Rectal smooth muscle tissue (tissue), 1 donor: ENCODE measurements around the gene ZNF584.
A peak's percentile ranks its signal among the peaks of the same experiment; 100 is the strongest.
"Not testable (repeated sequence)": the region's sequence is repeated elsewhere in the genome, so short reads cannot be mapped to it uniquely, and the experiment has no call there.

Experiments used
- H3K27ac ChIP-seq: one replicate; pipeline ENCODE4 v1.7.0; 2013; ENCODE audit warnings: low read depth, low read length, inconsistent platforms
- H3K27me3 ChIP-seq: one replicate; pipeline ENCODE4 v1.7.0; 2013; ENCODE audit warnings: low read length; ENCODE audit not compliant: control insufficient read depth, insufficient read depth
- H3K36me3 ChIP-seq: one replicate; pipeline ENCODE4 v1.7.0; 2013; ENCODE audit warnings: low read length; ENCODE audit not compliant: control insufficient read depth, insufficient read depth
- H3K4me1 ChIP-seq: one replicate; pipeline ENCODE4 v1.7.0; 2013; ENCODE audit warnings: low read length; ENCODE audit not compliant: control insufficient read depth, insufficient read depth
- H3K4me3 ChIP-seq: one replicate; pipeline ENCODE4 v1.7.0; 2013; ENCODE audit warnings: low read length
- H3K9ac ChIP-seq: one replicate; pipeline ENCODE4 v1.7.0; 2013; ENCODE audit warnings: low read length

Gene ZNF584

GRCh38 chr19:58439576-58440554, 31.4 kb downstream of the ZNF584 start, which contains the start of gene ZNF132:
Gene ZNF132, minus strand, starts transcription at chr19:58440153. Its CDS starts 332 bp downstream, at chr19:58439821.
- peak within 1 kb of the TSS; percentile 27 for H3K9ac ChIP-seq
- H3K4me1 ChIP-seq = peaks cover 5% of the 10 kb centered on the region
- peak within 1 kb of the TSS; percentile 82 for H3K4me3 ChIP-seq
- H3K27me3 ChIP-seq = no peaks in the 10 kb centered on the region
- H3K36me3 ChIP-seq = peaks cover 23% of the 10 kb centered on the region
- peak within 1 kb of the TSS; percentile 76 for H3K27ac ChIP-seq

GRCh38 chr19:58440556-58440955, 32.1 kb downstream of the ZNF584 start:
- Histone ChIP-seq H3K9ac (peak overlapping the region; percentile 27), H3K4me3 (peak overlapping the region; percentile 82), H3K27me3 (no peaks in the 10 kb centered on the region), H3K27ac (peak overlapping the region; percentile 76), H3K36me3 (peaks cover 16% of the 10 kb centered on the region), H3K4me1 (peaks cover 5% of the 10 kb centered on the region)

GRCh38 chr19:58442986-58443385, 34.5 kb downstream of the ZNF584 start:
- H3K27me3 ChIP-seq, H3K27ac ChIP-seq: not testable (repeated sequence)

GRCh38 chr19:58448860-58449259, 40.4 kb downstream of the ZNF584 start:
- not testable (repeated sequence) for H3K36me3 ChIP-seq, H3K4me1 ChIP-seq, H3K4me3 ChIP-seq, H3K27me3 ChIP-seq, H3K9ac ChIP-seq, H3K27ac ChIP-seq

More at GRCh38 chr19:58442986-58443385, 34.5 kb downstream of the ZNF584 start:
- H3K4me1 ChIP-seq, H3K36me3 ChIP-seq, H3K9ac ChIP-seq, H3K4me3 ChIP-seq: not testable (repeated sequence)

- not testable (repeated sequence) for H3K4me1 ChIP-seq, H3K9ac ChIP-seq, H3K4me3 ChIP-seq, H3K27me3 ChIP-seq, H3K27ac ChIP-seq, H3K36me3 ChIP-seq
Observed at GRCh38 chr19:58449980-58450379, 41.5 kb downstream of the ZNF584 start.

GRCh38 chr19:58450856-58451357, 42.5 kb downstream of the ZNF584 start:
- Histone ChIP-seq H3K36me3 (peaks cover 7% of the 10 kb centered on the region), H3K27ac (no peak overlapping the region), H3K9ac (no peak overlapping the region), H3K4me1 (peaks cover 3% of the 10 kb centered on the region), H3K4me3 (peak overlapping the region; percentile 77), H3K27me3 (no peaks in the 10 kb centered on the region)

GRCh38 chr19:58451358-58452101, 43.1 kb downstream of the ZNF584 start, which contains the start of gene ZNF324B:
Gene ZNF324B, plus strand, starts transcription at chr19:58451622. Its CDS starts 2,080 bp downstream, at chr19:58453702.
- H3K9ac ChIP-seq = no peak within 1 kb of the TSS
- H3K27ac ChIP-seq = peak within 1 kb of the TSS; percentile 54
- no peaks in the 10 kb centered on the region for H3K27me3 ChIP-seq
- H3K4me1 ChIP-seq = peaks cover 3% of the 10 kb centered on the region
- H3K36me3 ChIP-seq = peaks cover 11% of the 10 kb centered on the region
- peak within 1 kb of the TSS; percentile 77 for H3K4me3 ChIP-seq

GRCh38 chr19:58453743-58454142, 45.3 kb downstream of the ZNF584 start:
- Histone ChIP-seq H3K27ac (no peak overlapping the region), H3K9ac (no peak overlapping the region), H3K27me3 (no peaks in the 10 kb centered on the region), H3K4me1 (peaks cover 3% of the 10 kb centered on the region), H3K36me3 (peaks cover 11% of the 10 kb centered on the region), H3K4me3 (no peak overlapping the region)

GRCh38 chr19:58455306-58455705, 46.9 kb downstream of the ZNF584 start:
- no peak overlapping the region for H3K9ac ChIP-seq
- peaks cover 3% of the 10 kb centered on the region for H3K4me1 ChIP-seq
- H3K27me3 ChIP-seq = no peaks in the 10 kb centered on the region
- H3K4me3 ChIP-seq = no peak overlapping the region
- H3K36me3 ChIP-seq = peaks cover 11% of the 10 kb centered on the region
- no peak overlapping the region for H3K27ac ChIP-seq

GRCh38 chr19:58456111-58456510, 47.7 kb downstream of the ZNF584 start:
- H3K27me3 ChIP-seq = no peaks in the 10 kb centered on the region
- H3K4me1 ChIP-seq = peaks cover 3% of the 10 kb centered on the region
- H3K27ac ChIP-seq = no peak overlapping the region
- no peak overlapping the region for H3K9ac ChIP-seq
- H3K4me3 ChIP-seq = no peak overlapping the region
- peaks cover 11% of the 10 kb centered on the region for H3K36me3 ChIP-seq

GRCh38 chr19:58460039-58460438, 51.6 kb downstream of the ZNF584 start:
- Histone ChIP-seq H3K9ac (no peak overlapping the region), H3K4me1 (no peaks in the 10 kb centered on the region), H3K36me3 (peaks cover 4% of the 10 kb centered on the region), H3K27me3 (no peaks in the 10 kb centered on the region), H3K4me3 (no peak overlapping the region), H3K27ac (no peak overlapping the region)

- peaks cover 2% of the 10 kb centered on the region for H3K36me3 ChIP-seq
- H3K4me3 ChIP-seq = peak overlapping the region; percentile 83
- H3K4me1 ChIP-seq = peaks cover 8% of the 10 kb centered on the region
- H3K9ac ChIP-seq = no peak overlapping the region
- no peaks in the 10 kb centered on the region for H3K27me3 ChIP-seq
- H3K27ac ChIP-seq = no peak overlapping the region
Observed at GRCh38 chr19:58466089-58466759, 57.8 kb downstream of the ZNF584 start.
